HCT116 (cell line): ENCODE measurements around the gene TMED10. TPM values are rescaled to one million over a fixed set of nuclear protein-coding genes. Genes with fewer than 3 reads are reported as not detected.

Experiments used
- ATAC-seq: fragments of 200-7000 bp; cut with Tn5 transposase; 2 replicates; pipeline ENCODE4 v1.9.1; 2020; ENCODE audit warnings: mild to moderate bottlenecking, moderate library complexity
- BruUV-seq: library from RNA; stranded (reverse); fragments of 400-500 nt; replicated peaks from 2 replicates; lab custom pipeline; 2021; lab: Mats Ljungman, UMichigan
- CTCF ChIA-PET: fragments of 300-600 bp; sonication (Branson Sonifier 250); formaldehyde crosslinking; loops from one replicate; lab custom pipeline; 2021; ENCODE audit warnings: antibody characterized with exemption; lab: Charles Lee
- POLR2A ChIA-PET: fragments of 300-600, 350-600 bp; sonication (Branson Sonifier 250); formaldehyde crosslinking; loops from one replicate; lab custom pipeline; 2021; ENCODE audit warnings: antibody characterized with exemption; lab: Charles Lee
- RAD21 ChIA-PET, 2 experiments: fragments of 300-600 bp; sonication (Branson Sonifier 250); formaldehyde crosslinking; loops; one replicate each; lab custom pipeline; 2023; ENCODE audit warnings: low total read pairs in 2 of 2; ENCODE audit not compliant: uncharacterized antibody in 2 of 2, unreplicated experiment in 2 of 2, low non-redundant PET in 1 of 2; lab: Charles Lee
- DNase-seq: peaks from one replicate; pipeline ENCODE4 v3.0.0-alpha.2; 2010; ENCODE audit warnings: low read depth, low spot score
- H2AFZ ChIP-seq: fragments of 200-600 bp; shearing (Covaris generic), sonication (generic); 2 replicates; pipeline ENCODE4 v1.6.1; 2017; ENCODE audit warnings: low read depth, mixed run types, mixed read lengths, antibody characterized with exemption, low read length; ENCODE audit not compliant: poor library complexity, severe bottlenecking
- H3K27ac ChIP-seq: 2 replicates; pipeline ENCODE4 v1.5.1; 2012; ENCODE audit warnings: low read depth, low read length
- H3K27me3 ChIP-seq: fragments of 200-600 bp; sonication (generic); 2 replicates; pipeline ENCODE4 v1.6.1; 2016; ENCODE audit warnings: mixed run types, low read length, mixed read lengths; ENCODE audit not compliant: insufficient read depth
- H3K36me3 ChIP-seq, 2 experiments: fragments of 200-500 bp in 1 of 2; fragments of 200-600 bp in 1 of 2; sonication (Bioruptor generic) in 1 of 2; sonication (generic) in 1 of 2; 2 replicates each; pipeline versions ENCODE4 v1.5.1 to v1.6.1; 2014 to 2016; ENCODE audit warnings: low read length in 2 of 2, inconsistent platforms in 1 of 2, mixed read lengths in 1 of 2, mixed run types in 1 of 2; ENCODE audit not compliant: insufficient read depth in 2 of 2, control insufficient read depth in 1 of 2
- H3K4me1 ChIP-seq, 2 experiments: fragments of 200-600 bp in 1 of 2; sonication (generic) in 1 of 2; 2 replicates each; pipeline versions ENCODE4 v1.5.1 to v1.6.1; 2012 to 2017; ENCODE audit warnings: low read length in 2 of 2, inconsistent platforms in 1 of 2, mild to moderate bottlenecking in 1 of 2, mixed read lengths in 1 of 2, mixed run types in 1 of 2, moderate library complexity in 1 of 2; ENCODE audit not compliant: insufficient read depth in 2 of 2, control insufficient read depth in 1 of 2
- H3K4me2 ChIP-seq: fragments of 200-600 bp; sonication (generic); 2 replicates; pipeline ENCODE4 v1.6.1; 2017; ENCODE audit warnings: mixed run types, low read length, mixed read lengths
- H3K4me3 ChIP-seq, 2 experiments: fragments of 200-600 bp in 1 of 2; sonication (generic) in 1 of 2; replicated peaks in 1 of 2; 2 replicates each; pipeline ENCODE4 v1.5.1; 2011 to 2016; ENCODE audit warnings: low read length in 2 of 2, control low read depth in 1 of 2, low read depth in 1 of 2, mild to moderate bottlenecking in 1 of 2, mixed read lengths in 1 of 2, mixed run types in 1 of 2
- H3K79me2 ChIP-seq: fragments of 200-600 bp; sonication (generic); 2 replicates; pipeline ENCODE4 v1.6.1; 2017; ENCODE audit warnings: mild to moderate bottlenecking, mixed run types, low read length, moderate library complexity, mixed read lengths; ENCODE audit not compliant: insufficient read depth
- H3K9ac ChIP-seq: fragments of 200-600 bp; sonication (generic); 2 replicates; pipeline ENCODE4 v1.6.1; 2016; ENCODE audit warnings: low read length, mixed read lengths
- H3K9me2 ChIP-seq: fragments of 200-600 bp; sonication (generic), shearing (Covaris generic); 2 replicates; pipeline ENCODE4 v1.6.1; 2017; ENCODE audit warnings: mixed run types, mild to moderate bottlenecking, moderate library complexity; ENCODE audit not compliant: insufficient read depth
- H3K9me3 ChIP-seq, 2 experiments: fragments of 200-500 bp in 1 of 2; fragments of 200-600 bp in 1 of 2; sonication (Bioruptor generic) in 1 of 2; sonication (generic) in 1 of 2; 2 replicates each; pipeline ENCODE4 v1.6.1; 2014 to 2017; ENCODE audit warnings: low read length in 2 of 2, mixed read lengths in 2 of 2, inconsistent platforms in 1 of 2, low read depth in 1 of 2, mild to moderate bottlenecking in 1 of 2, mixed run types in 1 of 2, moderate library complexity in 1 of 2; ENCODE audit not compliant: control insufficient read depth in 1 of 2, insufficient read depth in 1 of 2
- H4K20me1 ChIP-seq: fragments of 200-600 bp; sonication (generic), shearing (Covaris generic); 2 replicates; pipeline ENCODE4 v1.6.1; 2017; ENCODE audit warnings: mixed run types, mild to moderate bottlenecking, moderate library complexity; ENCODE audit not compliant: insufficient read depth
- CBX3 ChIP-seq: IDR thresholded peaks from 2 replicates; pipeline ENCODE4 v1.6.1; 2012; ENCODE audit warnings: low read depth
- EGR1 ChIP-seq: IDR thresholded peaks from 2 replicates; pipeline ENCODE4 v1.6.1; 2012; ENCODE audit warnings: low read depth
- EZH2 ChIP-seq: fragments of 200-600 bp; sonication (generic); IDR thresholded peaks from 2 replicates; pipeline ENCODE4 v1.6.1; 2017; ENCODE audit warnings: antibody characterized with exemption, mixed run types
- EZH2phosphoT487 ChIP-seq: fragments of 200-600 bp; IDR thresholded peaks from 2 replicates; pipeline ENCODE4 v1.6.1; 2018; ENCODE audit warnings: antibody characterized with exemption, borderline replicate concordance
- FOSL1 ChIP-seq: IDR thresholded peaks from 2 replicates; pipeline ENCODE4 v1.6.1; 2012; ENCODE audit warnings: low read depth
- POLR2A ChIP-seq: IDR thresholded peaks from 2 replicates; pipeline ENCODE4 v1.7.0; 2011; ENCODE audit warnings: borderline replicate concordance; ENCODE audit not compliant: insufficient read depth, insufficient read length; ENCODE audit errors: extremely low read depth
- POLR2AphosphoS5 ChIP-seq: IDR thresholded peaks from 2 replicates; pipeline ENCODE4 v1.6.1; 2011; ENCODE audit warnings: mild to moderate bottlenecking, low read depth, low read length, moderate library complexity
- RAD21 ChIP-seq: IDR thresholded peaks from 2 replicates; pipeline ENCODE4 v1.6.1; 2012; ENCODE audit warnings: low read depth, mild to moderate bottlenecking
- SIN3A ChIP-seq: IDR thresholded peaks from 2 replicates; pipeline ENCODE4 v1.6.1; 2012; ENCODE audit warnings: low read depth
- TCF7L2 ChIP-seq: IDR thresholded peaks from 2 replicates; pipeline ENCODE4 v1.7.0; 2011; ENCODE audit warnings: borderline replicate concordance, inconsistent platforms; ENCODE audit not compliant: insufficient read depth, insufficient read length; ENCODE audit errors: extremely low read depth
- YY1 ChIP-seq: IDR thresholded peaks from 2 replicates; pipeline ENCODE4 v1.6.1; 2011; ENCODE audit warnings: low read length, low read depth, moderate library complexity, mild to moderate bottlenecking; ENCODE audit not compliant: insufficient replicate concordance; ENCODE audit errors: extremely low read depth
- ZFX ChIP-seq: fragments of 450-650 bp; IDR thresholded peaks from 2 replicates; pipeline ENCODE4 v1.6.1; 2017
- intact Hi-C: fragments of 100-400 bp; cut with micrococcal nuclease; formaldehyde crosslinking; loops from 2 replicates; pipeline ENCODE4 v1.10.0; 2022
- total RNA-seq: library from RNA; stranded (reverse); gene quantifications from one replicate; pipeline ENCODE4 v1.2.1, GENCODE V29; 2021; ENCODE audit not compliant: unreplicated experiment
- TF ChIP-seq, protein P1 (sequence below): IDR thresholded peaks from 2 replicates; pipeline ENCODE4 v1.6.1; 2012
- TF ChIP-seq, protein P2 (sequence below): IDR thresholded peaks from 2 replicates; pipeline ENCODE4 v1.6.1; 2012; ENCODE audit warnings: low read depth
- TF ChIP-seq, protein P3 (sequence below): IDR thresholded peaks from 2 replicates; pipeline ENCODE4 v1.6.1; 2011; ENCODE audit warnings: mild to moderate bottlenecking, low read length, moderate library complexity; ENCODE audit not compliant: insufficient replicate concordance; ENCODE audit errors: extremely low read depth

Gene TMED10
- total RNA-seq, 1 experiment from 2014 or later, result 303 TPM

DNA sequence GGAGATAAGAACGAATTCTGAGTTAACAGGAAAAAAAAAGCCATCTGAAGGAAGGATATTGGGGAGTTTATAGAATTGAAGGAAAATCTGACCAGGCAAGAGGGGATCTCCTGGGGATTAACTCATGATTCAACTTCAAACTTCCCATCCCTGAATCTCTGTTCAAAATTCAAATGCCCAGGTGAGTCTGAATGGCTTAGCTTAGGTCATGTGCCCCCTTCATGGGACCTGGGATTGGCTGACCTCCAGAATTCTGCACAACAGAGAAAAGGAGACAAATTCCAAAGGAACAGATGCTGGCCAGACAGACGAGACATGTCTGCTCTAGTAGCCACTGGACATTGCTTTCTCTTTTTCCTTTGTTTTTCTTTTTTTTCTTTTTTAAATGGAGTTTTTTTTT is 26.2 kb upstream of the TMED10 start:
- intact Hi-C loops, result no loop called here
- RAD21 ChIA-PET, result no interaction called here

DNA sequence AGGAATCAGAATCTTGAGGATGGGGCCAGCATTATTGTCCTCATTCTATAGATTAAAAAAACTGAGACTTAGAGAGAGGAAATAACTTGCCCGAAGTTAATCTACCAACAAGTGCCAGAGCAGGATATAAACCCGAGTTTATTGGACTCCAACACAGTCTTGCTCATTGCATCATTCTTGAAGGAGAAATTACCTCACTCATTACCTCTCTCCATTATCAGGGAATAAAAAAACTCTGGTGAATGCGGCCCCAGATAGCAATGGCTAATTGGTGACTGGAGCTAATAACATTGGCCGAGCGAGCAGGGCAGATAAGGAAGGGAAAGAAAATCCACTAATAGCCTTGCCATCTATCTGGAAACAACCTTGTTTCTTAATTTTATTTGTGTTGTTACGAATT is 24.7 kb upstream of the TMED10 start:
- Histone ChIP-seq H3K27me3 (no peaks in the 10 kb centered on the region), H3K4me3 (no peak overlapping the region), H4K20me1 (no peaks in the 10 kb centered on the region), H3K4me2 (peak overlapping the region; percentile 64; the same call in 1 of the 2 replicates), H2AFZ (peak overlapping the region; percentile 39), H3K36me3 (no peaks in the 10 kb centered on the region), H3K27ac (no peak overlapping the region), H3K4me1 (peaks cover 14 to 34% of the 10 kb centered on the region in 2 experiments; a peak in 3 of 4 replicates), H3K9me3 (no peaks in the 10 kb centered on the region), H3K9ac (no peak overlapping the region), H3K9me2 (no peaks in the 10 kb centered on the region), H3K79me2 (no peaks in the 10 kb centered on the region)
- ATAC-seq (no peak), DNase-seq (no peak)
- no TSS peak for BruUV-seq
- intact Hi-C loops, result no loop called here
- ChIA-PET POLR2A (no interaction called here), CTCF (no interaction called here), RAD21 (no interaction called here)
- TF ChIP-seq POLR2A (no peak), POLR2AphosphoS5 (no peak), FOSL1 (no peak), ZFX (no peak), EZH2phosphoT487 (no peak), YY1 (no peak), TCF7L2 (no peak), CBX3 (no peak), EZH2 (no peak), SIN3A (no peak)
- TF ChIP-seq, protein P1, sequence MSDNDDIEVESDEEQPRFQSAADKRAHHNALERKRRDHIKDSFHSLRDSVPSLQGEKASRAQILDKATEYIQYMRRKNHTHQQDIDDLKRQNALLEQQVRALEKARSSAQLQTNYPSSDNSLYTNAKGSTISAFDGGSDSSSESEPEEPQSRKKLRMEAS, result no peak
- TF ChIP-seq, protein P2, sequence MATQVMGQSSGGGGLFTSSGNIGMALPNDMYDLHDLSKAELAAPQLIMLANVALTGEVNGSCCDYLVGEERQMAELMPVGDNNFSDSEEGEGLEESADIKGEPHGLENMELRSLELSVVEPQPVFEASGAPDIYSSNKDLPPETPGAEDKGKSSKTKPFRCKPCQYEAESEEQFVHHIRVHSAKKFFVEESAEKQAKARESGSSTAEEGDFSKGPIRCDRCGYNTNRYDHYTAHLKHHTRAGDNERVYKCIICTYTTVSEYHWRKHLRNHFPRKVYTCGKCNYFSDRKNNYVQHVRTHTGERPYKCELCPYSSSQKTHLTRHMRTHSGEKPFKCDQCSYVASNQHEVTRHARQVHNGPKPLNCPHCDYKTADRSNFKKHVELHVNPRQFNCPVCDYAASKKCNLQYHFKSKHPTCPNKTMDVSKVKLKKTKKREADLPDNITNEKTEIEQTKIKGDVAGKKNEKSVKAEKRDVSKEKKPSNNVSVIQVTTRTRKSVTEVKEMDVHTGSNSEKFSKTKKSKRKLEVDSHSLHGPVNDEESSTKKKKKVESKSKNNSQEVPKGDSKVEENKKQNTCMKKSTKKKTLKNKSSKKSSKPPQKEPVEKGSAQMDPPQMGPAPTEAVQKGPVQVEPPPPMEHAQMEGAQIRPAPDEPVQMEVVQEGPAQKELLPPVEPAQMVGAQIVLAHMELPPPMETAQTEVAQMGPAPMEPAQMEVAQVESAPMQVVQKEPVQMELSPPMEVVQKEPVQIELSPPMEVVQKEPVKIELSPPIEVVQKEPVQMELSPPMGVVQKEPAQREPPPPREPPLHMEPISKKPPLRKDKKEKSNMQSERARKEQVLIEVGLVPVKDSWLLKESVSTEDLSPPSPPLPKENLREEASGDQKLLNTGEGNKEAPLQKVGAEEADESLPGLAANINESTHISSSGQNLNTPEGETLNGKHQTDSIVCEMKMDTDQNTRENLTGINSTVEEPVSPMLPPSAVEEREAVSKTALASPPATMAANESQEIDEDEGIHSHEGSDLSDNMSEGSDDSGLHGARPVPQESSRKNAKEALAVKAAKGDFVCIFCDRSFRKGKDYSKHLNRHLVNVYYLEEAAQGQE, result no peak

More for the DNA sequence above, 26.2 kb upstream of the TMED10 start:
- no peaks in the 10 kb centered on the region for H3K9me3 ChIP-seq
- H2AFZ ChIP-seq, result peak overlapping the region; percentile 32
- ATAC-seq (no peak), DNase-seq (no peak)
- no peaks in the 10 kb centered on the region for H4K20me1 ChIP-seq
- no peaks in the 10 kb centered on the region for H3K27me3 ChIP-seq
- BruUV-seq, result no TSS peak
- no peaks in the 10 kb centered on the region for H3K36me3 ChIP-seq
- no peaks in the 10 kb centered on the region for H3K79me2 ChIP-seq
- H3K4me3 ChIP-seq, result no peak overlapping the region
- ChIA-PET CTCF (no interaction called here), POLR2A (no interaction called here)
- no peak overlapping the region for H3K4me2 ChIP-seq
- H3K4me1 ChIP-seq, result peaks cover 14 to 34% of the 10 kb centered on the region in 2 experiments; a peak in 3 of 4 replicates
- no peak for TF ChIP-seq RAD21
- TF ChIP-seq TCF7L2, result no peak
- TF ChIP-seq POLR2A, result no peak
- TF ChIP-seq EGR1, result no peak
- TF ChIP-seq SIN3A, result no peak
- TF ChIP-seq, protein P3, sequence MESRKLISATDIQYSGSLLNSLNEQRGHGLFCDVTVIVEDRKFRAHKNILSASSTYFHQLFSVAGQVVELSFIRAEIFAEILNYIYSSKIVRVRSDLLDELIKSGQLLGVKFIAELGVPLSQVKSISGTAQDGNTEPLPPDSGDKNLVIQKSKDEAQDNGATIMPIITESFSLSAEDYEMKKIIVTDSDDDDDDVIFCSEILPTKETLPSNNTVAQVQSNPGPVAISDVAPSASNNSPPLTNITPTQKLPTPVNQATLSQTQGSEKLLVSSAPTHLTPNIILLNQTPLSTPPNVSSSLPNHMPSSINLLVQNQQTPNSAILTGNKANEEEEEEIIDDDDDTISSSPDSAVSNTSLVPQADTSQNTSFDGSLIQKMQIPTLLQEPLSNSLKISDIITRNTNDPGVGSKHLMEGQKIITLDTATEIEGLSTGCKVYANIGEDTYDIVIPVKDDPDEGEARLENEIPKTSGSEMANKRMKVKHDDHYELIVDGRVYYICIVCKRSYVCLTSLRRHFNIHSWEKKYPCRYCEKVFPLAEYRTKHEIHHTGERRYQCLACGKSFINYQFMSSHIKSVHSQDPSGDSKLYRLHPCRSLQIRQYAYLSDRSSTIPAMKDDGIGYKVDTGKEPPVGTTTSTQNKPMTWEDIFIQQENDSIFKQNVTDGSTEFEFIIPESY, result no peak
- TF ChIP-seq POLR2AphosphoS5, result no peak
- no peaks in the 10 kb centered on the region for H3K9me2 ChIP-seq
- H3K27ac ChIP-seq, result no peak overlapping the region
- H3K9ac ChIP-seq, result no peak overlapping the region
